Heart left ventricle (tissue), 13 donors: Measurements from ENCODE around the gene STXBP5.

Experiments used
- CTCF ChIP-seq, 12 donors: fragments of 200-600 bp; sonication (generic) in 4 of 12; IDR thresholded peaks; one replicate each; pipeline versions ENCODE4 v1.5.0 to v1.8.0; 2018 to 2022; ENCODE audit warnings: antibody characterized with exemption in 12 of 12, mild to moderate bottlenecking in 5 of 12
- POLR2A ChIP-seq, 2 donors: fragments of 450-650 bp; IDR thresholded peaks; one replicate each; pipeline ENCODE4 v1.6.1; 2017; ENCODE audit warnings: antibody characterized with exemption in 2 of 2, mild to moderate bottlenecking in 2 of 2, moderate library complexity in 2 of 2
- donor health status: ischemic (EF 13 %, LVEDD 7.1; RV severe dilation, severe dysfunction).
- donor health status: DM: no; HTN: yes; CAD: no.
- donor health status: DM: no; HTN: no; CAD: no.
- donor health status: ischemic (EF 25% LVEDD 6.9; RV normal size, moderate dysfunction).
- donor health status: ischemic (EF 25% LVEDD 5.7; RV mildly dilated, moderate dysfunction).
- donor health status: ischemic (EF 35%, LVEDD 5.7; RV mildly dilated, moderate dysfunction).
- donor health status: nonischemic (EF 11% LVEDD 7.7; RV severe dilation, severe dysfunction).
- donor health status: DM: yes; HTN: yes; CAD: no.
- donor health status: PGD.
- donor health status: ischemic (EF 29% LVEDD 5.4; RV normal size, mild dysfunction).
- donor health status: nonischemic (EF 23%, LVEDD 6.1; RV moderate dilation, normal function).

GRCh38 chr6:147223736-147224135, 19.5 kb downstream of the STXBP5 start:
- TF ChIP-seq CTCF (IDR thresholded peaks at IDR 0.05) (no peak), POLR2A (IDR thresholded peaks at IDR 0.05) (no peak)
